Transverse colon (tissue), 4 donors: ENCODE results near the gene RPRD1B.

Experiments
- POLR2A ChIP-seq: fragments of 450-650 bp; IDR thresholded peaks from one replicate; pipeline ENCODE4 v1.6.1; 2016; ENCODE audit warnings: antibody characterized with exemption, mild to moderate bottlenecking, moderate library complexity
- POLR2AphosphoS5 ChIP-seq, 3 donors: sonication (generic); formaldehyde crosslinking; IDR thresholded peaks; one replicate each; pipeline ENCODE4 v1.6.1; 2016; ENCODE audit warnings: antibody characterized with exemption in 3 of 3
- TF ChIP-seq, protein P1 (sequence below), 5 experiments: fragments of 200-600 bp in 3 of 5; fragments of 450-650 bp in 2 of 5; sonication (generic) in 3 of 5; IDR thresholded peaks; 1 replicate in 2 of 5; 2 replicates in 3 of 5; pipeline ENCODE4 v1.5.1; 2016 to 2017; ENCODE audit warnings: antibody characterized with exemption in 5 of 5, inconsistent platforms in 3 of 5, mild to moderate bottlenecking in 2 of 5, moderate library complexity in 1 of 5

DNA sequence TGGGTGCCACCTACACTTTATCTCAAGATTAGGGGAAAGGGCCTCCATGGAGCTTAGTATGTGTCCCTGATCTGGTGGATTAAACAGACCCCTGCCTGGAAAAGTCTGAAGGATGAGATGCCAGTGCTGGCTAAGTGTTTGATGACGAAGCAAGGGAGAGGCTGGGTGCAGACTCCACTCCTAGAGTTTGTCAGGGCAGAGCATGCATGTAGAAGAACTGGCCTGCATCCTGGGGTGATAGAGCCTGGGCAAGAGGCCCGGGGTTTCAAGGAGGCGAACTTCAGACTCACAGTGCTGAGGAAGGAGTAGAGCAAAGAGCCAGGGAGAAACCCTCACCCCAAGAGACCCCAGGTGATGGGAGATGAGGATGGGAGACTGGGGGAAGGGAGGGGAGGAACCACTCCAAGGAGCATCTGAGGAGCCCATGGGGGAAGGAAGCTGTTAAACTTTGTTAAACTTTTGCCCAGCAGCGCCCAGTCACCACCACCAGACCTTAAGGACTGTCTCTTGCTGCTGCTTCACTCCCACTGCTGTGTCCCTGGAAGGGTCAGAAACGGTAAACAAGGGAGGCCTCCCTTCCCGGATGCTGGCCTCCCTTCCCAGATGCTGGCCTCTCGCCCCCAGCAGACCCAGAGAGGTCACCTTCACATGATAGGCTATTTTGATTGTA is 61.6 kb downstream of the RPRD1B start:
- TF ChIP-seq POLR2AphosphoS5 (IDR thresholded peaks at IDR 0.05) = no peak
- no peak for TF ChIP-seq POLR2A
- TF ChIP-seq, protein P1, sequence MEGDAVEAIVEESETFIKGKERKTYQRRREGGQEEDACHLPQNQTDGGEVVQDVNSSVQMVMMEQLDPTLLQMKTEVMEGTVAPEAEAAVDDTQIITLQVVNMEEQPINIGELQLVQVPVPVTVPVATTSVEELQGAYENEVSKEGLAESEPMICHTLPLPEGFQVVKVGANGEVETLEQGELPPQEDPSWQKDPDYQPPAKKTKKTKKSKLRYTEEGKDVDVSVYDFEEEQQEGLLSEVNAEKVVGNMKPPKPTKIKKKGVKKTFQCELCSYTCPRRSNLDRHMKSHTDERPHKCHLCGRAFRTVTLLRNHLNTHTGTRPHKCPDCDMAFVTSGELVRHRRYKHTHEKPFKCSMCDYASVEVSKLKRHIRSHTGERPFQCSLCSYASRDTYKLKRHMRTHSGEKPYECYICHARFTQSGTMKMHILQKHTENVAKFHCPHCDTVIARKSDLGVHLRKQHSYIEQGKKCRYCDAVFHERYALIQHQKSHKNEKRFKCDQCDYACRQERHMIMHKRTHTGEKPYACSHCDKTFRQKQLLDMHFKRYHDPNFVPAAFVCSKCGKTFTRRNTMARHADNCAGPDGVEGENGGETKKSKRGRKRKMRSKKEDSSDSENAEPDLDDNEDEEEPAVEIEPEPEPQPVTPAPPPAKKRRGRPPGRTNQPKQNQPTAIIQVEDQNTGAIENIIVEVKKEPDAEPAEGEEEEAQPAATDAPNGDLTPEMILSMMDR (IDR thresholded peaks at IDR 0.05) = no peak
